GM18511 (cell line): ENCODE results near the gene GPSM1.
"Not testable (repeated sequence)": the region's sequence is repeated elsewhere in the genome, so short reads cannot be mapped to it uniquely, and the experiment has no call there.

ENCODE experiments used
- ATAC-seq: cut with Tn5 transposase; IDR thresholded peaks from one replicate; pipeline ENCODE4 v1.9.1; 2021; ENCODE audit warnings: mild to moderate bottlenecking, moderate library complexity; ENCODE audit not compliant: unreplicated experiment

The GPSM1 gene

GRCh38 chr9:136343121-136343883 lies 16.0 kb downstream of the GPSM1 start:
- no peak for ATAC-seq

- no peak for ATAC-seq
These were observed 16.5 kb downstream of the GPSM1 start for GRCh38 chr9:136343884-136344269.

GRCh38 chr9:136344544-136345280 lies 17.4 kb downstream of the GPSM1 start:
- ATAC-seq, result no peak

DNA sequence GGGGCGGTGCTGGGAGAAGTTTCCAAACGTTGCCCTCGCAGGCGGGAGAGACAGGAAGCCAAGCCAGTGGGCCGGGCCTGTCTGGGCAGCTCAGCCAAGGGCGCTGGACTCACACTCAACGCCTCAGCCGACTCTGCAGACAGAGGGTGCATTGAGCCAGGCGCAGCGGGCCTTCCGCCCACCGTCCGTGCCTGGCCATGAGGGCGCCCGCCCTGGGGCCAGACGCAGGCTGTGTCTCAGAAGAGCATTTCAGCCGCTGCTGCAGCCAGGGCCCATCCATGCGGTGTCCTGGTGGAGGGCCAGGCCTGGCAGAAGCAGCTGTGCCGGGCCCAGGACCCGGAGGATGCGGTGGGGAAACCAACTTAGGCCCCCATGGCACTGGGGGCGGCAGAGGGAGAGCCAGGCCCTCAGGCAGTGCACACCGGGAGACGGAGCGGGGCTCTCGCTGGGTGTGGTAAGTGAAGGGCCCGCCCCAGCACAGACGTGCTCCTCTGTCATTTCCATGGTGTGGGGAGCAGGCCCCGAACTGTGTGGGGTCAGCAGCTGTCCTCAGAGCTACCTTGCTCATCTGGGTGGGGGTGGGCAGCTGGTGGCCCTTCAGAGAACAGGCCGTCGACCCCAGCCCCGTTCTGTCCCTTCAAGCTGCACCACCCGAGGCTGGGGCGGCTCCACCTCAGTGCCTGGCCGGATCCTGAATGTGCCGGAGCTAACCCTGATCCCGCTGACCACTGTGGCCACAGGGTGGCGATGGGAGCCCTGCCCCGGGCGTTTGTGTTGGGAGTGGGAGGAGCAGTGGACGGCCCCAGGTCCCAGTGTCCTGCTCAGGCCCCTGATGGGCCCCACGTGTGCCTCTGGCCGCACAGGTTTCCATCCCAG lies 18.2 kb downstream of the GPSM1 start:
- ATAC-seq, result no peak

- no peak for ATAC-seq
These were observed 18.8 kb downstream of the GPSM1 start for GRCh38 chr9:136346157-136346481.

GRCh38 chr9:136346927-136347465 lies 19.7 kb downstream of the GPSM1 start:
- ATAC-seq, result no peak

- ATAC-seq, result no peak
These were observed 20.3 kb downstream of the GPSM1 start for GRCh38 chr9:136347472-136348256.

- no peak for ATAC-seq
These were observed 21.4 kb downstream of the GPSM1 start for GRCh38 chr9:136348691-136349090.

DNA sequence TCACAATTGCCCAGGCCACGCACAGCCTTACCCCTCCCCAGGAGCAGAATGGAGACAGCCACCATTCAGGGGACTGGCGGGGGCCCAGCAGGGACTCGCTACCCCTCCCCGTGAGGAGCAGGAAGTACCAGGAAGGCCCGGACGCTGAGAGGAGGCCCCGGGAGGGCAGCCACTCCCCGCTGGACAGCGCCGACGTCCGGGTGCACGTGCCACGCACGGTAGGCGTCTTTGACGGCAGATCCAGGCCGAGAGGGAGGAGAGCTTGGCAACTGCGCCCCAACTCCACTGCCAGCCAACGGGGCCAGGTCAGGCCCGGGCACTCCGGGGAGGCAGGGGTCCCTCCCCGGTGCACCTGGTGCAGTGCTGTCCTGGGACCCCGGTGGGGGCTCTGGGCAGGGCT lies 22.2 kb downstream of the GPSM1 start:
- ATAC-seq, result no peak

DNA sequence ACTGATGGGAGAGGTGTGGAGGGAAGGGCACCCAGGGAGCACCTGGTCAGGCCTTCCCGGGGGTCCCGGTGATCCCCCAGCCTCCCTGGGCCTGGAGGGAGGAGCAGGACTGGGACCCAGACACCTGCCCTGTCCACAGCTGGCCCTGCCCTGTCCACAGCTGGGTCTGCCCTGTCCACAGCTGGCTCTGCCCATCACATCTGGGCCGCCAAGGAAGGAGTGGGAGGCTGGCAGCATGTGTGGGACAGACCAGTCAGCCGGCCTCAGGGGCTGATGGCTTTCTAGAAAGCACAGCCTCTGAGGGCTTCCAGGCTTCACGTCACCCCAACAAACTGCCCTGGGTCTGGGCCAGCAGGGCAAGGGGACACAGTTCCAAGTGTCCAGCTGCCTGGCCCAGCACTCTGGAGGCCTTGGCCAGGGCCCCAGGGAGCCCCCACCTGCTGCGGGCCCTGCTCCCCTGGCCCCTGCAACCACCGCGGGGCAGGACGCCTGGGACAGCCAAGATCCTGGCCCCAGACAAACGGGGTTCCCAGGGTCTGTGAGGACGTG lies 24.0 kb downstream of the GPSM1 start:
- no peak for ATAC-seq

GRCh38 chr9:136351868-136352267 lies 24.5 kb downstream of the GPSM1 start:
- not testable (repeated sequence) for ATAC-seq

DNA sequence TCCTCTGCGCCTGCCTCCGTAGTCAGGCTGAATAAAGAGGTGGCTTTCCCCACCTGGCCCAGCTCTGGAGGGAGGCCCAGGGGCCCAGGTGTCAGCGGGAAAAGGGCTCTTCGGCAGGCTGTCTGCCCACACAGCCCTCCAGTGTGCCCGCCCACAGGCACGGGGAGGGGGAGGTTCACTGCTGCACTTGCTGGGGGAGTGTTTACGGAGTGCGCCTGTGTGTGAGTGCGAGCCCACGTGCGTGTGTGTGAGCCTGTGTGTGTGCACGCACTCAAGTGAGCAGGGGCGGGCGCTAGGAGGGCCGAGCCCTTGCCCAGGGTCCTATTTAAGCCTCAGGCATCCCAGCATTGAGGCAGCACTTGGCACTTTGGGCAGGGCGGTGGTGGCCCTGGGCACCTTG lies 25.3 kb downstream of the GPSM1 start:
- no peak for ATAC-seq

DNA sequence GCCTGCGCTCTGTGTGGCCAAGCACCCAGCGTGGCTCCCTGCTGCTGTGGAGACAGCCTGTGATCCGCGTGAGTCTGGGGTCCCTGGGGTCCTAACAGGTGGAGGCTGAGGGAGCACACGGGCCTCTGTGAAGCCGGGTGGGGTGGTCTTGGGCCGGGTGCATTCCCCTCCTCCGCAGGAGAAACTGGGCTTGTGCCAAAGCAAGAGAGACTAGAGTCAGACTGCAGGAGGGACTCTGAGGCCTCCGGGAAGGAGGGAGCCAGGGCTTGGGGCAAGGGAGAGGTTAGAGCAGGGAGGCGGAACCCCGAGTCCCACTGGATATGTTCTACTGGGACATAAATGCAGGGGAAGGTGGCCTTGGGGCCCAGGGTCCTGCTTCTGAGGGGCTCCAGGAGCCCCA lies 25.7 kb downstream of the GPSM1 start:
- no peak for ATAC-seq

DNA sequence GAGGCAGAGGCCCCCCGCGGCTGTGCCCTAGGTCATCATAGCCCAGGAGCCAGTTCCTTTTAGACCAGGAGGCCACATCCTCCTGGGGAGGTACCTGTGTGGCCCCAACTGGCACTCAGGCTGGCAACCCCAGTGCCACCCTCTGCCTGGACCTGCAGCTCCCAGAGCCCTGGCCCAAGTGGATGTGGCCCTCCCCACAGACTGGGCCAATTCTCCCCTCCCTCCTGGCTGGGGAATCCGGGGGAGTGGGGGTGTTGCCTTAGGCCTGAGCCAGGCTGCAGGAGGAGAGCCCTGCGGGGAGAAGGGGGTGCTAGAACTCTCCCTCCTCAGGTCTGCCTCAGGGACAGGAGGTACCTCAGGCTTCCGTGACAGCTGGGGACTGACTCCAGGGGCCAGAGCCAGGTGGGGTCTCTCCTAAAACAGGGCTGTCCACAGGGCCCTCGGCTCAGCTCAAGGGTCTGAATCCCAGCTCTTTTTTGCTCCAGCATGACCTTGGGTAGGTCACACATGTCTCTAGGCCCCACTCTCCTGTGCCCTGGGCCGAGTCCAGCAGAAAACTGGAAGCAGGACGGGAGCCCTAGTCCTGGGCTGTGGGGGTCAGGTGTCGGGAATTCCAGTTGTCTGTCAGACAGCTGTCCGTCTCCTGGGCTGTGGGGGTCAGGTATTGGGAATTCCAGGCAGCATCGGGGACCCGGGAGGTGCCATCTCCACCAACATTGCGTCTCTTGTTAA lies 26.6 kb downstream of the GPSM1 start:
- ATAC-seq, result no peak

GRCh38 chr9:136354592-136355085 lies 27.3 kb downstream of the GPSM1 start:
- no peak for ATAC-seq

DNA sequence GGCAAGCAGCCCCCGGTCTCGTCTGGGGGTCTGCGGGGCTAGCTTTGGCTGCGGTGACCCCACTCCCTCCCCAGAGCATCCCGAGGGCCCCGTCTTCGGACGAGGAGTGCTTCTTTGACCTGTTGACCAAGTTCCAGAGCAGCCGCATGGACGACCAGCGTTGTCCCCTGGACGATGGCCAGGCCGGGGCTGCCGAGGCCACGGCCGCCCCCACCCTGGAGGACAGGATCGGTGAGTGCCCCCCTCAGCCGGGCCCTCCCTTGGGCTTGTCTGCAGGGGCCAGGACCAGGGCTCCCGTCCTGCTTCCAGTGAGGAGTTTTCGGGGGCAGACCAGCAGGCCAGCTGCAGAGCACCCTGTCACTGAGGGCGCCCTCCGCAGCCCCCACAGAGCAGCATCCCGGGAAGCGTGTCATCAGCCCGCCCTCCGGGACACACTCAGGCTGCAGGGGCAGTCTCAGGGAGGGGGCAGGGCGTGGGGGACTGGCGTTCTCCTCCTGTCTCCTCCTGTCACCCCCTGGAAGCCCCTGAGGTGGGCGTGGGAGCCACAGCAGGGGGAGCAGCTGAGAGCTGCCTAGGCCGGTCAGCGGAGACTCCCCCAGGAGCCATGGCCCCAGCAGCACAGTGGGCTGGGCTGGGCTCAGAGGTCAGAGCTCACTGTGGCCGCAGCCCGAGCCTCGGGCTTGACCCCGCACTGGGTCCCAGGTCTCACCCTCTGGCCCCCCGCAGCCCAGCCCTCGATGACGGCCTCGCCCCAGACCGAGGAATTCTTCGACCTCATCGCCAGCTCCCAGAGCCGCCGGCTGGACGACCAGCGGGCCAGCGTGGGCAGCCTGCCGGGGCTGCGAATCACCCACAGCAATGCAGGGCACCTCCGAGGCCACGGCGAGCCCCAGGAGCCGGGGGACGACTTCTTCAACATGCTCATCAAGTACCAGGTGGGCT lies 28.5 kb downstream of the GPSM1 start:
- ATAC-seq, result no peak

- ATAC-seq, result no peak
These were observed 29.9 kb downstream of the GPSM1 start for GRCh38 chr9:136357202-136357725.

GRCh38 chr9:136358016-136358415 lies 30.7 kb downstream of the GPSM1 start:
- no peak for ATAC-seq
